ENCODE measurements around the gene ARMC12. TPM values are rescaled to one million over a fixed set of nuclear protein-coding genes. Genes with fewer than 3 reads are reported as not detected.

Gene ARMC12
- total RNA-seq, 4 donors from 2014 or later, result 1.6 TPM; not detected in 2

- DNase-seq, result no peak
- TF ChIP-seq POLR2A (IDR thresholded peaks at IDR 0.05) (no peak), CTCF (IDR thresholded peaks at IDR 0.05) (no peak)
- Histone ChIP-seq H3K36me3 (no peaks in the 10 kb centered on the region), H3K27ac (no peak overlapping the region), H3K4me1 (no peaks in the 10 kb centered on the region), H3K27me3 (no peaks in the 10 kb centered on the region), H3K9me3 (no peaks in the 10 kb centered on the region), H3K4me3 (no peak overlapping the region)
- intact Hi-C loops (cut with DNase I; ENCODE audit: low total_unique reads), result no loop called here
Measured at GRCh38 chr6:35796236-35796635, 59.4 kb downstream of the ARMC12 start.

- no peaks in the 10 kb centered on the region for H3K27me3 ChIP-seq
- no peak overlapping the region for H3K27ac ChIP-seq
- H3K4me1 ChIP-seq, result no peaks in the 10 kb centered on the region
- no peaks in the 10 kb centered on the region for H3K36me3 ChIP-seq
- intact Hi-C loops (cut with DNase I; ENCODE audit: low total_unique reads), result no loop called here
- no peak overlapping the region for H3K4me3 ChIP-seq
- DNase-seq, result no peak
- H3K9me3 ChIP-seq, result no peaks in the 10 kb centered on the region
- TF ChIP-seq CTCF (IDR thresholded peaks at IDR 0.05) (no peak), POLR2A (IDR thresholded peaks at IDR 0.05) (no peak)
Measured at GRCh38 chr6:35797837-35798526, 61.1 kb downstream of the ARMC12 start.

Other genes with a start within 250 kb of the ARMC12 start
- gene TEAD3, start 240.0 kb upstream of the ARMC12 start, total RNA-seq, result 100 to 1,000 TPM in 1 of 4 donors, 10 to 100 TPM in 3; 10.2 to 107 (median 17.2) TPM
- 1 to 10 TPM in 3 of 4 donors, not detected in 1; 1.6 to 3.2 (median 2.1) TPM for gene TULP1, start 224.1 kb upstream of the ARMC12 start, total RNA-seq
- gene FKBP5, start 48.1 kb upstream of the ARMC12 start, total RNA-seq, result 100 to 1,000 TPM in 2 of 4 donors, 10 to 100 TPM in 2; 35.1 to 197 (median 84.5) TPM
- gene CLPSL2, start 39.6 kb downstream of the ARMC12 start, total RNA-seq, result not detected
- not detected for gene CLPSL1, start 44.0 kb downstream of the ARMC12 start, total RNA-seq
- gene CLPS, start 60.3 kb downstream of the ARMC12 start, total RNA-seq, result not detected
- not detected for gene LHFPL5, start 68.3 kb downstream of the ARMC12 start, total RNA-seq
- 10 to 100 TPM; 14.3 to 76.3 (median 29.4) TPM for gene SRPK1, start 184.1 kb downstream of the ARMC12 start, total RNA-seq

Data from uterus (tissue), 4 donors.